NCI-H1694 (cell line): ENCODE measurements around the gene BBS7.

Experiments
- DNase-seq: peaks from one replicate; lab custom pipeline; 2025; lab: John Stamatoyannopoulos, UW

BBS7 gene

GRCh38 chr4:121869841-121870822 is at the start of gene BBS7:
Gene BBS7, minus strand, starts transcription at chr4:121870474. Its CDS starts 161 bp downstream, at chr4:121870313.
- DNase-seq, result peak; percentile 96

- DNase-seq, result no peak
Measured at GRCh38 chr4:121913667-121914066, 43.4 kb upstream of the BBS7 start.

GRCh38 chr4:121908346-121908745 is 38.1 kb upstream of the BBS7 start:
- DNase-seq, result no peak

GRCh38 chr4:121900132-121900983 is 30.1 kb upstream of the BBS7 start:
- DNase-seq, result peak; percentile 2

- peak; percentile 2 for DNase-seq
Measured at GRCh38 chr4:121898150-121898549, 27.9 kb upstream of the BBS7 start.

GRCh38 chr4:121888134-121888533 is 17.9 kb upstream of the BBS7 start:
- no peak for DNase-seq

GRCh38 chr4:121885115-121885514 is 14.8 kb upstream of the BBS7 start:
- no peak for DNase-seq

- DNase-seq, result no peak
Measured at GRCh38 chr4:121881158-121881557, 10.9 kb upstream of the BBS7 start.

GRCh38 chr4:121879135-121879534 is 8.9 kb upstream of the BBS7 start:
- no peak for DNase-seq

- DNase-seq, result no peak
Measured at GRCh38 chr4:121877041-121877773, 6.9 kb upstream of the BBS7 start.

- DNase-seq, result no peak
Measured at GRCh38 chr4:121876070-121876469, 5.8 kb upstream of the BBS7 start.

GRCh38 chr4:121875652-121876051 is 5.4 kb upstream of the BBS7 start:
- DNase-seq, result no peak

- DNase-seq, result no peak
Measured at GRCh38 chr4:121873604-121874003, 3.3 kb upstream of the BBS7 start.

GRCh38 chr4:121863799-121864198 is 6.5 kb downstream of the BBS7 start:
- DNase-seq, result no peak

- no peak for DNase-seq
Measured at GRCh38 chr4:121861426-121861825, 8.8 kb downstream of the BBS7 start.

- no peak for DNase-seq
Measured at GRCh38 chr4:121860121-121860520, 10.2 kb downstream of the BBS7 start.

- DNase-seq, result no peak
Measured at GRCh38 chr4:121851354-121851753, 18.9 kb downstream of the BBS7 start.

- DNase-seq, result no peak
Measured at GRCh38 chr4:121846662-121847061, 23.6 kb downstream of the BBS7 start.

GRCh38 chr4:121842862-121843261 is 27.4 kb downstream of the BBS7 start:
- no peak for DNase-seq

GRCh38 chr4:121838136-121838535 is 32.1 kb downstream of the BBS7 start:
- DNase-seq, result no peak

GRCh38 chr4:121829511-121829910 is 40.8 kb downstream of the BBS7 start:
- no peak for DNase-seq

- no peak for DNase-seq
Measured at GRCh38 chr4:121827853-121828252, 42.4 kb downstream of the BBS7 start.
